Hematopoietic multipotent progenitor cell treated with erythropoietin and hydrocortisone succinate and interleukin-3 and kit ligand, for 17 days (in vitro differentiated cells): ENCODE measurements around the gene LRRC32.
"Not testable (repeated sequence)": the region's sequence is repeated elsewhere in the genome, so short reads cannot be mapped to it uniquely, and the experiment has no call there.

Experiments
- DNase-seq: peaks from one replicate; pipeline ENCODE4 v3.0.0-alpha.2; 2015; ENCODE audit warnings: low spot score

LRRC32 gene

GRCh38 chr11:76648061-76648460 is 22.5 kb downstream of the LRRC32 start:
- DNase-seq, result no peak

DNA sequence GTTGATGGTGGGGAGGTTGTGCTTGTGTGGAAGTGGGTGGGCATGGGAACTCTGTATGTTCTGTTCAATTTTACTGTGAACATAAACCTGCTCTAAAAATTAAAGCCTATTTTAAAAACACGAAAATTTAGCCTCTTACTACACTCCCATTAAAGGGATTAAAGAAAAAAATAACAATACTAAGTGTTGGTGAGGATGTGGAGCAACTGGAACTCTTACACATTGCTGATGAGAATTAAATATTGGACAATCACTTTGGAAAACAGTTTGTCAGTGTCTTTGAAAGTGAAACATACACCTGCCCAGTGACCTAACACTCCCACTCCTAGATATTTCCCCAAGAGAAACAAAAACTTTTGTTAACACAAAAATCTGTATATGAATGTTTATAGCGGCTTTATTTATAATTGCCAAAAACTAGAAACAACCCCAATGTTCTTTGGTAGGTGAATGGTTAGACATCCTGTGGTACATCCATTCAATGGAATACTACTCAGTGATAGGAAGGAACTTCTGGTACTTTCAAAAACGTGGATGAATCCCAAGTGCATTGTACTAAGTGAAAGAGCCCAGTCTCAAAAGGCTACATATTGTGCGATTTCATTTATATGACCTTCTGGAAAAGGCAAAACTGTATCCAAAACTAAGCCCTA is 23.5 kb downstream of the LRRC32 start:
- no peak for DNase-seq

- DNase-seq, result no peak
Measured at GRCh38 chr11:76644591-76644990, 26.0 kb downstream of the LRRC32 start.

DNA sequence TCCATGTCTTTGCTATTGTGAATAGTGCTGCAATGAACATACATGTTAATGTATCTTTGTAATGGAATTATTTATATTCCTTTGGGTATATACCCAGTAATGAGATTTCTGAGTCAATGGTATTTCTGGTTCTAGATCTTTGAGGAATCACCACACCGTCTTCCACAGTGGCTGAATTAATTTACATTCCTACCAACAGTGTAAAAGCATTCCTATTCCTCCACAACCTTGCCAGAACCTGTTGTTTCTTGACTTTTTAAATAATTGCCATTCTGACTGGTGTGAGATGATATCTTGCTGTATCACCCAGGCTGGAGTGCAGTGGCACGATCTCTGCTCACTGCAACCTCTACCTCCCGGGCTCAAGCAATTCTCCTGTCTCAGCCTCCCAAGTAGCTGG is 26.8 kb downstream of the LRRC32 start:
- not testable (repeated sequence) for DNase-seq

GRCh38 chr11:76642341-76642740 is 28.2 kb downstream of the LRRC32 start:
- no peak for DNase-seq

- no peak for DNase-seq
Measured at GRCh38 chr11:76641905-76642304, 28.6 kb downstream of the LRRC32 start.

DNA sequence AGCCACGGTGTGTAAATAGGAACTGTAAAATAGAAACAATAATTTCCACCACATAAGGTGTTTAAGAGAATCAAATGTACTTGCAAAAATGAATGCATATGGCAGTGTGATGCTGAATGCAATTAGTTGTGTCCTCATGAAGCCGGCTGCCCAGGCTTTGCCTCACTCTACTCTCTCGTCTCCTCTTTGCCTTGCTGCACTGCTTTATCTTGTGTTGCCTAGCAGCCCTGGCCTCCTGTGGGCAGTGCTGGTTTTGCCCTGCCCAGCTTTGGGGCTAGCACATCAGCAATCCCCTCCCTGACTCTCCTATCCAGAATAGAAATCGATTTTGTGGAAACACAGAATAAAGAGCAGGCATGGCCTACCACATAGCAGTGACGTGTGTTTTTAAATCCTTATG is 30.0 kb downstream of the LRRC32 start:
- DNase-seq, result no peak

DNA sequence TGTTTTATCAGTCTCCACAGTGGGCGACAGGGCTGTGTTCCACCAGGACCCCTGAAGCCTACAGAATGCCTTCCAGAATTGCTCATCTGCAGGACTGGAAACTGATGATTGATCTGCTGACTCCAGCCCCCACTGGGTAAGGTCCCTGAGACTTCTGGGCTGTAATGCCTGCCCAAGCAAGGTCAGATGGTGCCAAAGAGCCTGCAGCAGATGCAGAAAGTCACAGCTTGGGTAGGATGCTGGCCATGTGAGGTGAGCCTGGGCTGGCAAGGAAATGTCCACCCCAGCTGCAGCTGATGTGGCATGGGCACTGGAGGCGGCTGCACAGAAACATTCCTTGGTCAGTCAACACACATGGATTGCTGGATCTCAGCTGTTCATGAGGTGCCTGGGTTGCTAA is 30.9 kb downstream of the LRRC32 start:
- DNase-seq, result no peak

- no peak for DNase-seq
Measured at GRCh38 chr11:76638270-76639197, 32.0 kb downstream of the LRRC32 start.

DNA sequence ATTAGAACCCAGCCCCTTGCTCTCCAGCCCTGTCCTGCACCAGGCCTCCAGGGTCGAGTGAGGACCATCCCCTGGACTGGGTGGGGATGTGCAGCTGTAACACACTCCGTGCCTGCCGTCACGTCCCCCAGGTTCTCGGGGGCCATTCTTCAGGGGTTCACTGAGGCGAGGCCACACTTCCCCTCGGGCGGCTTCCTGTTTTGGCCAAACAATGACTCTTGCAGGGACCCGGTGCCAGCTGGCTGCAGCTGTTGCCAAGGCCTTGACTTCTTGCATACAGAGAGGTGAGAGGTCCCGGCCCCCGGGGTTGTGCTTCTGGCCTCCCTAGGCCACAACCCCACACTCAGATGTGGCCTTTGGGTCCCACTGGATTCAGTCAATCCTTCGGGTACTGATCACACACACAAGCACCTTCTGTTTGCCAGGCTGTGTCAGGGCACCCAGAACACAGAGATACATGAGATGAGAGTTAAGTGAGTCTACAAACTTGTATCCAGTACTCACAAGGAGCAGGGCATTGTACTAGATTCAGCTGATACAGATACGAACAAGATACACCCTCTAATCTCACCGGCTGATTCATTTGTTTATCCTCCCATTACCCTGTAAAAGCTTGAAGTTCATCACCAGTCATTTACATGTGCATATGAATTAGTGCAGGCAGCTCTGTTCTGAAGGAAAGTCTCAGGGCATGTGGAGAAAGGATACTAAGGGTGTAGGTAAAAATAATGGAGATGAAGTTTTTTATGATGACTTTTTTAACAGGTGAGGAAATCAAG is 32.9 kb downstream of the LRRC32 start:
- DNase-seq, result no peak

DNA sequence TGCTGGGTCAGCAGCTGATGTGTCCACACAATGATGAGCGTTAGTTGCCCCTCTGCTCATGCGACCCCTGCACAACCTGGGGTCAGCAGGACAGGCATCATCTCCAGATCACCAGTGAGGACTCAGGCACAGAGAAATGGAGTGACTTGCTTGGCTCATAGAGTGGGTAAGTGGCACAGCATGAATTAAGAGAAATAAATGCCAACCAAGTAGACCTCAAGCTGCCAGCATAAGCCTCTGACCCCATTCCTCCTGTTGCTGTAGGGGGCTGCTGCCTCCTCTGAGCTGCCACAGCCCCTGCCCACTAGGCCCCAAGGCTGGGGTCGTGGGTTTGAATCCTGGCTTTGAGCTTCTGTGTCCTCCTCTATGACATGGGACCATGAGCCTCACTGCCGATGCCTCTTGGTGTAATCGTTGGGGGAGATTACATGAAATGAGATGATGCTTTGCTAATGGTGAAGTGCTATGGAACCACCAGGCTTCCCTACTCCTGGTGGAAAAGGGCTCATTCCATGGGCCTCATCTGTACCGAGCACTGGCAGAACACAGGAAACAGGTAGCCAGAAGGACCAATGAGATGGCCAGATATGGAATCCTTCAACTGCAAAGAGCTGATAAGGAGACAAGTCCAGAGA is 33.6 kb downstream of the LRRC32 start:
- DNase-seq, result no peak

- no peak for DNase-seq
Measured at GRCh38 chr11:76635991-76636738, 34.4 kb downstream of the LRRC32 start.

DNA sequence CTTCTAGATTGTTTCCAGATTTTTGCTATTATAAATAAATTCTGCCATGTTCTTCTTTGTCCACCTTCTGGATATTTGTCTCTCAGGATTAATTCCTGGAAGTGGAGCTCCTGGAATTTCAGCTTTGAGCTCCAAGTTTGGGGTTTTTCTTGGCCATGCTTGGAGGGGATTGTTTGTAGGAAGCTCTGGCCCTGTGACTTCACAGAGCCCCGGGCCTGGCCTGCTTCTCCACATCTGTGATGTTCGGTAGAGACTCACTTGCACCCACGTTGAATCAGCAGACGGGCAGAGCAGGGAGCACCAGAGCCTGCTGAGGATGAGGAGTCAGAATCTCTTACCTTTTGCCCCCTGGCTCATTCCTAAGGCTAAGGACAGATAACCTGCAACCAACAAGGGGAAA is 35.7 kb downstream of the LRRC32 start:
- no peak for DNase-seq

- no peak for DNase-seq
Measured at GRCh38 chr11:76632492-76632891, 38.1 kb downstream of the LRRC32 start.

DNA sequence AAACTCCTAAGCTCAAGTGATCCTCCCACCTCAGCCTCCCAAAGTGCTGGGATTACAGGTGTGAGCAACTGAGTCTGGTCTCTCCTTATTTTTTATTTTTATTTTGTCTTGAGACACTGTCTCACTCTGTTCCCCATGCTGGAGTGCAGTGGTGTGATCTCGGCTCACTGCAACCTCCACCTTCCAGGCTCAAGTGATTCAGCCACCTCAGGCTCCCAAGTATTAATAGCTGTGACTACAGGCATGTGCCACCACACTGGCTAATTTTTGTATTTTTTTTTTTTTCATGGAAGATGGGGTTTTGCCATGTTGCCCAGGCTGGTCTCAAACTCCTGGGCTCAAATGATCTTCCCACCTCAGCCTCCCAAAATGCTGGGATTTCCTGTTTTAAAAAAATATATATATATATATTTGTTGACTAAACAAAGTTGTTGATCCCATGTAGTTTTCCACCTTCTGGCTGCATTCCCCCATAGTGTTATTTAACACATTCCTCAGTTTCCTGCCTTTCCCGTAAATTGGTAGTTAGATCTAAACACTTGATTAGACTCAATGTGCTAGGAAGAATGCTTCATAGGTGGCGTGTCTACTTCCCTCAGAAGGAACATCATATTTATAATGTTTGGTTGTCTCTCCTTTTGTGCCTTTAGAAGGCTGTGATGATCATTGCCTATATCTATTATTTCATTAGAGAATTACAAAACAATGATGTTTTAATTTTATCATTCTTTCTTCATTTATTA is 38.8 kb downstream of the LRRC32 start:
- DNase-seq, result no peak

- DNase-seq, result no peak
Measured at GRCh38 chr11:76630600-76631281, 39.8 kb downstream of the LRRC32 start.

GRCh38 chr11:76629853-76630599 is 40.5 kb downstream of the LRRC32 start:
- no peak for DNase-seq

DNA sequence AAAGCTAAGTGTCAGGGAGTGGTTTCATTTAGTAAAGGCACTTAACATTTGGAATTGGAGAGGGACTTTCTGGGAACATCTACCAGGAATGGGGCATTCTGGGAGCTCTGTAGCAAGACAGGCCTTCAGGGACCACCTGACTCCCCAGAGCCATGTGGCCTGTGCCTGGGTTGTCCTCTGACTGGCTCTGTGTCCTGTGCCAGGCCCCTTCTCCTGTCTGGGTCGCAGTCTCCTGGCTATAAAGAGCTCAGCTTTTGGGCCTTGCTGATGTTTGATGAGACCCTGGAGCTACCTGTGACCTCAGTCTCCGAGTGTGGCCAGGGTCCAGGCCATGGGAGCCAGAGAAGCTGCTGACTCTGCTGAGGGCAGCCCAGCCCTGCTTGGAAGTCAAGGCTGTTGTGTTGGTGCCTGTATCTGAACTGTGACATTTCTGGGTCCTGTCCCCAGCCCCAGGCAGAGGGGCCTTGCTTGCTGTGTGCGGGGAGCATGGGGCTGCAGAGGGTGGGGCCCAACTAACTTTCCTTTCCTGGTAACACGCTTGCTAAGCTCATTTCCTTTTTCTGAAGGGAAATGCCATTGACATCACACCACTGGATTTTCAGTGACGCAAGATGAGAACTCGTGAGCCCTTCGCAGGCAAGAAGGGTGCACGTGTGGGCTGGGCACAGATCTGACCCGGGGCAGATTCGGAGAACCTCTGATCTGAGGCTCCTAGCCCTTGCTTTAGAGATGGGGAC is 41.3 kb downstream of the LRRC32 start:
- DNase-seq, result no peak
